Psoas muscle (tissue), 8 donors: ENCODE measurements around the gene TIMP3. TPM values are rescaled to one million over a fixed set of nuclear protein-coding genes. Genes with fewer than 3 reads are reported as not detected.

Source experiments
- ATAC-seq, 4 donors: fragments of 200-7000 bp; cut with Tn5 transposase; one replicate each; pipeline ENCODE4 v1.9.1; 2020; ENCODE audit warnings: moderate library complexity in 3 of 4, mild to moderate bottlenecking in 2 of 4
- DNase-seq, 2 donors: peaks; one replicate each; pipeline ENCODE4 v3.0.0-alpha.2; 2020
- H3K27ac ChIP-seq: fragments of 200-600 bp; one replicate; pipeline ENCODE4 v1.8.0; 2022
- H3K27me3 ChIP-seq, 3 donors: fragments of 200-600 bp in 1 of 3; one replicate each; pipeline versions ENCODE4 v1.6.1 to v1.8.0; 2013 to 2022; ENCODE audit warnings: low read length in 2 of 3, mild to moderate bottlenecking in 2 of 3, moderate library complexity in 1 of 3; ENCODE audit not compliant: insufficient read depth in 3 of 3
- H3K36me3 ChIP-seq, 2 donors: fragments of 200-600 bp in 1 of 2; one replicate each; pipeline versions ENCODE4 v1.6.1 to v1.8.0; 2013 to 2022; ENCODE audit warnings: low read depth in 1 of 2, mild to moderate bottlenecking in 1 of 2, moderate library complexity in 1 of 2; ENCODE audit not compliant: insufficient read depth in 1 of 2
- H3K4me1 ChIP-seq: fragments of 200-600 bp; one replicate; pipeline ENCODE4 v1.8.0; 2022
- H3K4me3 ChIP-seq: fragments of 200-600 bp; one replicate; pipeline ENCODE4 v1.8.0; 2022; ENCODE audit warnings: mild to moderate bottlenecking
- H3K9me3 ChIP-seq: fragments of 200-600 bp; one replicate; pipeline ENCODE4 v1.8.0; 2022
- WGBS, 3 donors: extraction: QIAGEN DNeasy Blood & Tissue Kit; methylation state at CpG; one replicate each; pipeline versions ENCODE4 v1.1.6 to v1.1.7; 2013; 5-methylcytosine and 5-hydroxymethylcytosine counted together
- intact Hi-C, 2 donors: fragments of 100-400 bp; cut with DNase I; formaldehyde crosslinking; loops; one replicate each; pipeline versions ENCODE4 v1.11.0 to v1.14.2; 2022
- polyA plus RNA-seq, 3 donors: library from polyadenylated mRNA; stranded (reverse); fragments of 200-250 nt; gene quantifications; one replicate each; pipeline ENCODE4 v1.2.3, GENCODE V29; 2013
- total RNA-seq, 4 donors: library from RNA; stranded (reverse); fragmentation: NEBNext Ultra II Directional in 2 of 4; extraction: Animal tissue kit (Norgen Biotek cat#: 25700) in 2 of 4; gene quantifications; one replicate each; pipeline versions ENCODE4 v1.2.1 to v1.2.4, GENCODE V29; 2021 to 2023
- TF ChIP-seq, protein P1 (sequence below): fragments of 200-600 bp; IDR thresholded peaks from one replicate; pipeline ENCODE4 v1.8.0; 2022; ENCODE audit warnings: antibody characterized with exemption
- donor health status: healthy with polysubstance abuse.
- donor health status: DM: no; HTN: no; CAD: no; lungs with moderate emphysema.
- donor health status: Bipolar disorder and iron deficiency.
- donor health status: healthy.
- donor health status: DM: yes; HTN: yes; CAD: no.
- donor health status: DM: no; HTN: no; CAD: no.
- donor health status: DM: no; HTN: no; CAD: no.
- donor health status: DM: yes; HTN: yes; CAD: no.

TIMP3 gene
- total and polyA plus RNA-seq, 7 donors, result 58.6 to 160 (median 70.7) TPM

DNA sequence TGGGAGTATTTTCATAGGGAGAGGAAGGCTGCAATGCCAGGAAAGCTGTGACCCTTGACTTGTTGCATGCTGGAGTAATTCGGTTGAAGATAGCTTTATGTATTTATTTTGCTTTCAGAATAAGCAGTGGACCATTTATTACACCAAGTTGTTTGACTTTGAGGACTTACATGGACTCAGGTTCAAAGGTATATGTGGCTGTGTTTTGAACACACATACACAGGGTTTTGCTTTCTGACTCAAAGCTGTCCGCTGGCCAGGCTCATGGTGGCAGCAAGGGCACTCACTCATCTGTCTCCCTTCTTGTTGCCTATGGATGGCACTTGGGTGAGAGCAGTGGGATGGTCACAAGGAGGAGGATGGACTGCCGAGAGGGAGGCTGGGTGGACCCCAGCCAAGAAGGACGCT, 6.5 kb downstream of the TIMP3 start:
- TF ChIP-seq, protein P1, sequence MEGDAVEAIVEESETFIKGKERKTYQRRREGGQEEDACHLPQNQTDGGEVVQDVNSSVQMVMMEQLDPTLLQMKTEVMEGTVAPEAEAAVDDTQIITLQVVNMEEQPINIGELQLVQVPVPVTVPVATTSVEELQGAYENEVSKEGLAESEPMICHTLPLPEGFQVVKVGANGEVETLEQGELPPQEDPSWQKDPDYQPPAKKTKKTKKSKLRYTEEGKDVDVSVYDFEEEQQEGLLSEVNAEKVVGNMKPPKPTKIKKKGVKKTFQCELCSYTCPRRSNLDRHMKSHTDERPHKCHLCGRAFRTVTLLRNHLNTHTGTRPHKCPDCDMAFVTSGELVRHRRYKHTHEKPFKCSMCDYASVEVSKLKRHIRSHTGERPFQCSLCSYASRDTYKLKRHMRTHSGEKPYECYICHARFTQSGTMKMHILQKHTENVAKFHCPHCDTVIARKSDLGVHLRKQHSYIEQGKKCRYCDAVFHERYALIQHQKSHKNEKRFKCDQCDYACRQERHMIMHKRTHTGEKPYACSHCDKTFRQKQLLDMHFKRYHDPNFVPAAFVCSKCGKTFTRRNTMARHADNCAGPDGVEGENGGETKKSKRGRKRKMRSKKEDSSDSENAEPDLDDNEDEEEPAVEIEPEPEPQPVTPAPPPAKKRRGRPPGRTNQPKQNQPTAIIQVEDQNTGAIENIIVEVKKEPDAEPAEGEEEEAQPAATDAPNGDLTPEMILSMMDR, result no peak
- no peaks in the 10 kb centered on the region for H3K9me3 ChIP-seq
- peaks cover 19% of the 10 kb centered on the region for H3K4me1 ChIP-seq
- ATAC-seq (no peak), DNase-seq (no peak)
- H3K27me3 ChIP-seq, result peaks cover 0 to 14% (median 0%) of the 10 kb centered on the region in 3 donors
- H3K4me3 ChIP-seq, result no peak overlapping the region
- H3K36me3 ChIP-seq, result no peaks in the 10 kb centered on the region
- no peak overlapping the region for H3K27ac ChIP-seq
- intact Hi-C loops, result no loop called here
- 55 to 60% (median 58%) methylated on average over 4 of the region's 4 CpGs for WGBS, 3 donors

DNA sequence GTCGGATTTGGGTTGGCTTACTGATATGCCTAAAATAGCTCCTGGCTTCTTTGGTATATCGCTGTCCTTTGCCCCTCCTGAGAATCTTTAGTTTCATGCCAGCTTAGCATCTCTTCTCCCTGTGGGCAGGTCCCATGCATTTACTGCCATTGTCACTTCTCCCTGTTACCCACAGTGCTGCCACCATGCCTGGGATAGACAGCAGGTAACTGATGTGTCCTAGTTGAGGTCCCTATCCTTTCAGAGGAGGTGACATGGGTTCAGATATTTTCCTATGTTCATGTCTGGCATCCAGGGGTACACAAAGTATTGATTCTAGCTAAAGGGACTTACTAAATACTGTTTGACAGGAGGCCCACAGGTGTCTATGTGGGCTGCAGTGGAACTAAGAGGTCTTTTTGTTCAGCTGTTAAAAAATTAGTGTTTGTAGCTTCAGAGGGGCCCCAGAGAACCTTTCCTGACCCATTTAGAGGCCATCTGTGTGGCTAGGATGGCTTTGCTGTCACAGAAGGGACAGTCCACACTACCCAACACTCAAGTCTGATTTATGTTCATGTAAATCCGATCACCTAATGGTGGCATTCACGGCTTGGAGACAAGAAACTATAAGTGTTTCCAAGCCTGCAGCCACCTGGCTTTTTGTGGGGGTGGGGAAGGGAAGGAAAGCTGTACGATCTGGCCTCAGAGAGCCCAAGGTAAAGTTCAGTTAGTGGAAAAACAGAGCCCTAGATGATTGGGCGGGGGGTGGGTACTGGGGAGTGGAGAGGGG, 8.5 kb downstream of the TIMP3 start:
- TF ChIP-seq, protein P1, result no peak
- Histone ChIP-seq H3K27me3 (no peaks in the 10 kb centered on the region), H3K4me3 (no peak overlapping the region), H3K36me3 (no peaks in the 10 kb centered on the region), H3K4me1 (peaks cover 19% of the 10 kb centered on the region), H3K27ac (peak overlapping the region; percentile 21), H3K9me3 (no peaks in the 10 kb centered on the region)
- intact Hi-C loops, result loop anchor here in 1 of 2 donors (10.0 kb wide), 1 partner anchor 65 kb away; no protein-coding TSS in a partner anchor
- DNase-seq (no peak), ATAC-seq (no peak)
- 15 to 31% (median 19%) methylated on average over 6 of the region's 6 CpGs for WGBS, 3 donors

DNA sequence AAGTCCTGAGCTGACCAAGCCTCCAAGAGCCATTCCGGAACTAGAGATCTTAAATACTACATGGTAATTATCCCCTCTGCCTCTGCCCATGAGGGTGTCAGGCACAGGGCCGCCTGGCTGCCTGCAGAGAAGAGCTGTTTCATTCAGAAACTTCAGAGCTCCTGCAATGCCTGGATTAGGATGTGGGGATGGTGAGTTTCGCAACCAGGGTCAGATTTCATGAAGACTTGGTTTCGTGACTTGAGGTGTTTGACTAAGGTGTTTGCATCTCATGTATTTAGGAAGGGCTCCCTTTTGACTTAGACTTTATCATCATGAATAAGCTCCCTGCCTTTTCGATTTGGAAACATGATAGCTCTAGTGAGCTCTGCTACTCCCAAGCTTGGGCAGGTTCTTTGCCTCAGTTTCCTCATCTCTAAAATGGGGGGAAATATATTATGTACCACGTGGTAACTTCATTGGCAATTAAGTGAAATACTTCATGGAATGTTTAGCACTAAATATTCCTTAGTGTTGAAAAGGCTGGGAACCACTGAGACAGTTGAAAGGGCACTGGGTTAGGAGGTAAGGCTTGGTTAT, 9.1 kb downstream of the TIMP3 start:
- H3K4me1 ChIP-seq, result peaks cover 25% of the 10 kb centered on the region
- H3K36me3 ChIP-seq, result no peaks in the 10 kb centered on the region
- DNase-seq (no peak), ATAC-seq (peak in 1 of 4 donors; percentile 36)
- 53 to 71% (median 57%) methylated on average over 6 of the region's 6 CpGs for WGBS, 3 donors
- H3K27me3 ChIP-seq, result no peaks in the 10 kb centered on the region
- no peak overlapping the region for H3K4me3 ChIP-seq
- no peak overlapping the region for H3K27ac ChIP-seq
- intact Hi-C loops, result loop anchor here in 1 of 2 donors (10.0 kb wide), 1 partner anchor 64 kb away; no protein-coding TSS in a partner anchor
- TF ChIP-seq, protein P1, result no peak
- no peaks in the 10 kb centered on the region for H3K9me3 ChIP-seq

DNA sequence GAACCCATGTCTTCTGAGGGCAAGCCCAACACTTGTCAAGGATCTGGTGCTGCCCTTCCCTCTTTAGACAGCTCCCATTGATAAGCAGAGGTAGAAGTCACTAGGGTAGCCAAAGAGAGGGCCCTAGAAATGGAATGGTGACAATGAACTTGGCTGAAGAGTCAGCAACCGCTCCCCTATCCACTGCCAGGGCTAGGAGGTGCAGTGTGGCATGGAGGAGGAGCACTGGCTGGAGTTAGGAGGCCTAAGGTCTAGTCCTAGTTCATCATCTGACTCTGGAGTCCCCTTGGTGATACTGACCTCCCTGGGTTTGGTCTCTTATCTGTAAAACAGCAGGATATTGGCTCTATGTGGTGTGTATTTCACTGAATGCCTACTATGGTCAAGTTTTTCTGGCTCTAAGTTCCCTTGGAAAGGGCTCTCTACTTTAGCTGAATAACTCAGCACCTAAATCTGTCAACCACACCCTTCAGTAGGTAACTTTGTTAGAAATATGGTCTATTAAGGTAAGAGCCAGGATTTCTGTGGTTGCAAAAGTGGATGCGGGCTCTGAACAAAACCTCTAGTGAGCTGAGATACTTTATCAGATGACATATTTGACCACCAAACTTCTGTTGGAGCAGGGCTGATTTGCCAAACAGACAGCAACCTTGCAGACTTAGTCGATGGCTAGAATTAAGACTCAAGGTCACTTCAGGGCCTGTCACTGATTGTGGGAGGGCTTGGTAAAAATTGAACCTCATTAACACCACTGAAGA, 10.5 kb downstream of the TIMP3 start:
- Histone ChIP-seq H3K4me1 (peaks cover 36% of the 10 kb centered on the region), H3K4me3 (no peak overlapping the region), H3K36me3 (no peaks in the 10 kb centered on the region), H3K27ac (no peak overlapping the region), H3K9me3 (no peaks in the 10 kb centered on the region), H3K27me3 (no peaks in the 10 kb centered on the region)
- 88 to 94% (median 89%) methylated on average over 3 of the region's 3 CpGs for WGBS, 3 donors
- no peak for DNase-seq
- TF ChIP-seq, protein P1, result no peak
- no peak for ATAC-seq
- intact Hi-C loops, result loop anchor here in 1 of 2 donors (10.0 kb wide), 1 partner anchor 63 kb away; no protein-coding TSS in a partner anchor
